ENCODE measurements around the gene ARSH.

Gene ARSH

DNA sequence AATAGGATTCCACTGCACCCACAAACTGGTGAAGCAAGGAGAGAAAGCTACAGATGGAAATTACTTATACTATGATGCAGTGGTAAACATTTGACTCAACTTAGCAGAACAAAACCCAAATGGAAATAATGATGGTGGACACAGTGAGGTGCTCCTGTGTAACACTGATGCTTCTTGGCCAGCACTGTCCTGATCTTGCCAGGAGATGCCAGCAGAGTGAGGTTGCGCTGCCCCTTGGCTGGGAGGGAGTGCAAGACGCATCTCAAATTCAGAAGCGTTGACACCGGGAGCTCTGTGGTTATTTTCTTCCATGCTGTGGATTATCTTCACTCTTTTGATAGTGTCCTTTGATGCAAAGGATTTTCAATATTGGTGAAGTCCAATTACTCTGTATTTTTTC, 22.0 kb upstream of the ARSH start:
- no peak for TF ChIP-seq CTCF (IDR thresholded peaks at IDR 0.05; ENCODE audit: borderline replicate concordance, control extremely low read depth, extremely low read depth, insufficient read depth, missing control alignments)
- in situ Hi-C loops (cut with MboI; ENCODE audit: low sequenced_read_pairs, unreplicated experiment) = no loop called here
- DNase-seq (ENCODE audit: low spot score) = no peak

DNA sequence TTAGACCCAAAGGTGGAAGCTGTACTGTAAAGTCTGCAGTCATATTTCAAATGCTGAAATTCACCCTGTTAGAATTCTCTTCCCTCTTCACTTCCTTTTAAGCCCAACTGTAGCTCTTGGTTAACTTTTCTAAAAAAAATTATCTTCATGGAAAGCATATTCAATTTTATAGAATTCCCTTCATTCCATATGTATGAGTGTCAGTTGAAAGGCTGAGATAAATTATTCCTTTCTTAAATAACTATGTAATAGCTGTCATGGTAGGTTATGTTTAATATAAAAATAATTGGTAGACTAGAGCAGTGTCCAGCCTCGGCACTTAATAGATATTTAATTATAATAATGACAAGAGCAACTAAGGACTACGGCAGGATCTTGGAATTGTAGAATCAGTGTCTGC, 16.8 kb upstream of the ARSH start:
- in situ Hi-C loops (cut with MboI; ENCODE audit: low sequenced_read_pairs, unreplicated experiment) = no loop called here
- no peak for TF ChIP-seq CTCF (IDR thresholded peaks at IDR 0.05; ENCODE audit: borderline replicate concordance, control extremely low read depth, extremely low read depth, insufficient read depth, missing control alignments)
- no peak for DNase-seq (ENCODE audit: low spot score)

DNA sequence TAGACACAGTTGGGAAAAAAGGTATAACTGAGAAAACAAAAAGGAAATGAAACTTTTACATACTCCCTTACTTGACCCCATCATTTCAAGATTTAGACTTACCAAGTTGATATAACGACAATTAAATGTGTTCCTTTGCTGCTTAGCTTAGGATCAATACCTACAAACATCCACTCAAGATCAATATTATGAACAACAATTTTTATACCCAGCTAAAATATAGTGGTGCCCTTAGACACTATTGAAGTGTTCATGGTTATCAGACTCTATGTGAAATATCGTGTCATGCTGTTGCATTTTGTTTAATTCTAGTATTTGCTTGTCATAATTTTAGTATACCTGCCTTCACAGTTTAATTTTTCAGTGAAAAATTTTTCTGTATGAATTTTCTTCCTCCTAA, 4.2 kb downstream of the ARSH start:
- in situ Hi-C loops (cut with MboI; ENCODE audit: low sequenced_read_pairs, unreplicated experiment) = no loop called here
- no peak for TF ChIP-seq CTCF (IDR thresholded peaks at IDR 0.05; ENCODE audit: borderline replicate concordance, control extremely low read depth, extremely low read depth, insufficient read depth, missing control alignments)
- no peak for DNase-seq (ENCODE audit: low spot score)

- in situ Hi-C loops (cut with MboI; ENCODE audit: low sequenced_read_pairs, unreplicated experiment) = no loop called here
- no peak for TF ChIP-seq CTCF (IDR thresholded peaks at IDR 0.05; ENCODE audit: borderline replicate concordance, control extremely low read depth, extremely low read depth, insufficient read depth, missing control alignments)
- DNase-seq (ENCODE audit: low spot score) = no peak
Measured at GRCh38 chrX:3017492-3017891, 11.1 kb downstream of the ARSH start.

DNA sequence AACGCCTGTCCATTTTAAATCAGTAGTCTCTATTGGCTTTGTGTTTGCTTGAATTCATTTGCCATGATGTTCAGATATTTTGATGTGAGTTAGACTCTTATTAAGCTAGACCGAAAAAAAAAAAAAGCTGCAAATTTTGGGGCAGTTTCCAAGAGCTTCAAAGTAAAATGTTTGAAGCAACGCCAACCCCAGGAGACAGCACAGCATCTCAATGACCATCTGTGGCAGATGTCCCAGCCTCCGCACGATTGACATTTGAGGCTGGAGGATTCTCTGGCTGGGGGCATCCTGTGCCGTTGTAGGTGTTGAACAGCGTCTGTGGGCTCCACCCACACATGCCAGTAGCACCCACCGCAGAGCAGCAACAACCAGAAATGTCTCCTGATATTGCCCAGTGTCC, 17.8 kb downstream of the ARSH start:
- no peak for TF ChIP-seq CTCF (IDR thresholded peaks at IDR 0.05; ENCODE audit: borderline replicate concordance, control extremely low read depth, extremely low read depth, insufficient read depth, missing control alignments)
- in situ Hi-C loops (cut with MboI; ENCODE audit: low sequenced_read_pairs, unreplicated experiment) = no loop called here
- DNase-seq (ENCODE audit: low spot score) = no peak

DNA sequence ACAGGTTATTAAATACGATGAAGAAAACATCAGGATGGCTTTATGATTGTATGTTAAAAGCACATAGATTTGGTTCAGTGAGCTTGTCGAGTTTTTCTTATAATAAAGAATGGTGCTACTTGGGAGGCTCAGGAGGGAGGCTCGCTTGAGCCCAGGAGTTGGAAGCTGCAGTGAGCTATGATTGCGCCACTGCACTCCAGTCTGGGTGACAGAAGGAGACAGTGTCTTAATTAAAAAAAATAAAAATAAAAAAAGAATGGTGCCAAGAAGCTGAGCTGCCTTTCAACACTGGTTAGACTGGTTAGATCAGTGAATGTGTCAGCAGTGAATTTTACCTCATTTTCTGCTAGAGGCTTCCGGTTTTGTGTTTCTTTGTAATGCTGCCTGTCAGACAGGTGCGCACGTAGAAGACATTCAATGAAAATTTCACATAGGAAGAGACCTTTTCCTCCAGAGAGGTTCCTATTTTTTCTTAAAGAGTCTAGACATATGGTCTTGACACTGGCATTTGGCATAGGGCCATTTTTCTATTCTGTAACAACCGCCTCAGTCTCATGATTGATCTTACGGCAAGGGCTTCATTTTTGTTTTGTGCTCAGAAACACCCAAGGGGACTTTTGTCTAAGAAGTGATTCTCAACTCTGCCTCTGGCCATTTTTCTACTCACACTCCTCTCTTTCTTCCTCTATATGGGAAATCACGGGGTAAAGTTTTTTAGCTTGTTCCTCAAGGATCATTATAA, 19.9 kb downstream of the ARSH start:
- TF ChIP-seq CTCF (IDR thresholded peaks at IDR 0.05; ENCODE audit: borderline replicate concordance, control extremely low read depth, extremely low read depth, insufficient read depth, missing control alignments) = no peak
- in situ Hi-C loops (cut with MboI; ENCODE audit: low sequenced_read_pairs, unreplicated experiment) = loop anchor here (25.0 kb wide), 1 partner anchor 611 kb away; no protein-coding TSS in a partner anchor
- no peak for DNase-seq (ENCODE audit: low spot score)
